22Rv1 (cell line): ENCODE results near the gene RAC3.

Experiments used
- ZFX ChIP-seq: fragments of 450-650 bp; IDR thresholded peaks from 2 replicates; pipeline ENCODE4 v1.6.1; 2017; ENCODE audit warnings: antibody characterized with exemption, borderline replicate concordance
- TF ChIP-seq, protein P1 (sequence below): fragments of 450-650 bp; IDR thresholded peaks from 2 replicates; pipeline ENCODE4 v1.5.1; 2017; ENCODE audit warnings: mild to moderate bottlenecking

DNA sequence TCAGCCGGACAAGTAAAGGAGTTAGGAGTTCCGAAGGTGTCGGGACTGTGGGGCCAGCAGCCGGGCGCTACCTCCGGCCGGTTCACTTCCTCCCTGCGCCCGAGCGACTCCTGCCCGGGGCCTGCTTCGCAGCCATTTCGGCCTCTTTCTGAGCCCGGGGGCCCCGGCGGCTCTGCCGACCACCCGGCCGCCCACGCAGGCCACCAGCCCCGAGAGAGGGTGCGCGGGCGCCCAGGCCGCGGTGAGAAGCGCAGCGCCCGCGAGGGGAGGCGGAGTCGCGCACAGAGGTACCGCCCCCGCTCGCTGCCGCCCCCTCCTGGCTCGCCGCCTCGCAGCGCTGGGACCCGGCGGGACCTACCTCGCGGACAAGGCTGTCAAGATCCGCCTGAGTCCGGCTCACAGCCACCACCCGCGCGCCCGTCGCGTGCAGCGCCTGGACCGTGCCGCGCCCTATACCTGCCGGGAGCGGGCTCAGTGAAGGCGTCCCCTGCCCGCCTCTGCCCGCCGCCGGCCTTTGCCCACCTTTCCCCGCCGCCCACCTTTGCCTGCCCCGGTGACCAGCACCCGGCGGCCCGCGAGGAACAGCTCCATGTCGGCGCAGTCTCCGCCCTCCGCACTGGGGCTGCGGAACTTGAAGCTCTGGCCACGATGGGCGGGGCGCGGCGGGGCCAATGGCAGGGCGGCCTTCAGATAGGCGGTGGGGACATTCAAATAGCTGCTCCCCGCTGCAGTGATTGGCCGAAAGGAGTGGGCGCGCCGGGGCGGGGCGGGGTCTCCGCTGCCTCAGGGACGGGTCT is 5.8 kb downstream of the RAC3 start, which contains the start of gene DCXR:
- no peak for TF ChIP-seq ZFX
- TF ChIP-seq, protein P1, sequence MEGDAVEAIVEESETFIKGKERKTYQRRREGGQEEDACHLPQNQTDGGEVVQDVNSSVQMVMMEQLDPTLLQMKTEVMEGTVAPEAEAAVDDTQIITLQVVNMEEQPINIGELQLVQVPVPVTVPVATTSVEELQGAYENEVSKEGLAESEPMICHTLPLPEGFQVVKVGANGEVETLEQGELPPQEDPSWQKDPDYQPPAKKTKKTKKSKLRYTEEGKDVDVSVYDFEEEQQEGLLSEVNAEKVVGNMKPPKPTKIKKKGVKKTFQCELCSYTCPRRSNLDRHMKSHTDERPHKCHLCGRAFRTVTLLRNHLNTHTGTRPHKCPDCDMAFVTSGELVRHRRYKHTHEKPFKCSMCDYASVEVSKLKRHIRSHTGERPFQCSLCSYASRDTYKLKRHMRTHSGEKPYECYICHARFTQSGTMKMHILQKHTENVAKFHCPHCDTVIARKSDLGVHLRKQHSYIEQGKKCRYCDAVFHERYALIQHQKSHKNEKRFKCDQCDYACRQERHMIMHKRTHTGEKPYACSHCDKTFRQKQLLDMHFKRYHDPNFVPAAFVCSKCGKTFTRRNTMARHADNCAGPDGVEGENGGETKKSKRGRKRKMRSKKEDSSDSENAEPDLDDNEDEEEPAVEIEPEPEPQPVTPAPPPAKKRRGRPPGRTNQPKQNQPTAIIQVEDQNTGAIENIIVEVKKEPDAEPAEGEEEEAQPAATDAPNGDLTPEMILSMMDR, result peak; percentile 96
